K562 (cell line): Measurements from ENCODE around the gene SH3BP4. TPM values are rescaled to one million over a fixed set of nuclear protein-coding genes. Genes with fewer than 3 reads are reported as not detected.

Source experiments
- ATAC-seq: fragments of 200-7000 bp; cut with Tn5 transposase; 3 replicates; pipeline ENCODE4 v1.9.1; 2020; ENCODE audit warnings: moderate library complexity
- BruUV-seq: library from RNA; stranded (reverse); fragments of 400-500 nt; replicated peaks from 2 replicates; lab custom pipeline; 2021; lab: Mats Ljungman, UMichigan
- CTCF ChIA-PET: fragments of 300-600 bp; formaldehyde crosslinking; extraction: SDS; loops from one replicate; lab custom pipeline; 2021; ENCODE audit warnings: low intra/inter-chr PET ratio; lab: Yijun Ruan, JAX
- POLR2A ChIA-PET: fragments of 300-600, 350-650 bp; sonication (Branson Sonifier 250); formaldehyde crosslinking; extraction: SDS; loops from one replicate; lab custom pipeline; 2021; ENCODE audit warnings: antibody characterized with exemption, inconsistent platforms; lab: Yijun Ruan, JAX
- DNase-seq, 4 experiments: peaks; one replicate each; pipeline versions ENCODE4 v3.0.0 to v3.0.0-alpha.2; 2011 to 2018; ENCODE audit warnings: low spot score in 3 of 4, mixed read lengths in 3 of 4; ENCODE audit errors: extremely low read depth in 1 of 4
- FAIRE-seq: peaks from 2 replicates; lab custom pipeline; 2011; peaks lifted over from hg19 to GRCh38; lab: Jason Lieb, UNC
- H2AFZ ChIP-seq: 2 replicates; pipeline ENCODE4 v1.6.0; 2011; ENCODE audit warnings: low read depth, low read length, control low read depth, inconsistent platforms
- H3K27ac ChIP-seq: fragments of 200-600 bp; 3 replicates; pipeline ENCODE4 v1.8.0; 2011; ENCODE audit warnings: low read depth, mild to moderate bottlenecking, control low read depth, inconsistent platforms, low read length, moderate library complexity, mixed read lengths; ENCODE audit errors: extremely low read depth
- H3K27me3 ChIP-seq, 2 experiments: fragments of 300-600 bp in 1 of 2; 2 replicates in 1 of 2; 3 replicates in 1 of 2; pipeline versions ENCODE4 v1.6.0 to v1.8.0; 2011; ENCODE audit warnings: inconsistent platforms in 2 of 2, low read length in 2 of 2, mild to moderate bottlenecking in 1 of 2, mixed read lengths in 1 of 2, moderate library complexity in 1 of 2; ENCODE audit not compliant: control insufficient read depth in 2 of 2, insufficient read depth in 2 of 2
- H3K36me3 ChIP-seq: fragments of 300-600 bp; 3 replicates; pipeline ENCODE4 v1.8.0; 2011; ENCODE audit warnings: mild to moderate bottlenecking, low read length, inconsistent platforms; ENCODE audit not compliant: control insufficient read depth, insufficient read depth
- H3K4me1 ChIP-seq, 2 experiments: fragments of 200-600 bp in 1 of 2; replicated peaks in 1 of 2; 2 replicates in 1 of 2; 3 replicates in 1 of 2; pipeline versions ENCODE4 v1.5.1 to v1.8.0; 2011; ENCODE audit warnings: inconsistent platforms in 2 of 2, low read length in 2 of 2, mild to moderate bottlenecking in 1 of 2, mixed read lengths in 1 of 2, moderate library complexity in 1 of 2; ENCODE audit not compliant: control insufficient read depth in 2 of 2, insufficient read depth in 2 of 2
- H3K4me2 ChIP-seq: 2 replicates; pipeline ENCODE4 v1.6.1; 2011; ENCODE audit warnings: low read length, control low read depth, inconsistent platforms, mixed read lengths; ENCODE audit not compliant: insufficient read depth
- H3K4me3 ChIP-seq: fragments of 200-600 bp; sonication (generic), shearing (Covaris generic); 2 replicates; pipeline ENCODE4 v1.5.1; 2016; ENCODE audit warnings: control low read depth, inconsistent platforms
- H3K79me2 ChIP-seq: fragments of 200-600 bp; 3 replicates; pipeline ENCODE4 v1.8.0; 2011; ENCODE audit warnings: low read length, inconsistent platforms; ENCODE audit not compliant: control insufficient read depth, insufficient read depth
- H3K9ac ChIP-seq, 2 experiments: 2 replicates each; pipeline versions ENCODE4 v1.6.0 to v1.6.1; 2011; ENCODE audit warnings: low read depth in 2 of 2, low read length in 2 of 2, control low read depth in 1 of 2, inconsistent platforms in 1 of 2, mild to moderate bottlenecking in 1 of 2, mixed read lengths in 1 of 2; ENCODE audit not compliant: insufficient read depth in 1 of 2
- H3K9me1 ChIP-seq: one replicate; pipeline ENCODE4 v1.6.0; 2011; ENCODE audit warnings: inconsistent platforms, mild to moderate bottlenecking, low read length, moderate library complexity; ENCODE audit not compliant: control insufficient read depth, insufficient read depth
- H3K9me3 ChIP-seq: replicated peaks from 2 replicates; pipeline ENCODE4 v1.5.1; 2011; ENCODE audit warnings: low read depth, low read length, inconsistent platforms; ENCODE audit not compliant: control insufficient read depth, insufficient read depth
- H4K20me1 ChIP-seq: replicated peaks from 2 replicates; pipeline ENCODE4 v1.6.1; 2011; ENCODE audit warnings: low read length, inconsistent platforms, mixed read lengths; ENCODE audit not compliant: control insufficient read depth, insufficient read depth
- GATAD2B ChIP-seq: fragments of 450-650 bp; IDR thresholded peaks from 2 replicates; pipeline ENCODE4 v1.6.1; 2017; ENCODE audit warnings: mild to moderate bottlenecking, borderline replicate concordance
- KHSRP ChIP-seq: fragments of 450-650 bp; IDR thresholded peaks from 2 replicates; pipeline ENCODE4 v1.6.1; 2017
- MAFK ChIP-seq: IDR thresholded peaks from 2 replicates; pipeline ENCODE4 v1.6.1; 2011; ENCODE audit warnings: low read length, improper control_type of control experiment
- MEF2A ChIP-seq: IDR thresholded peaks from 2 replicates; pipeline ENCODE4 v1.6.1; 2011; ENCODE audit warnings: low read depth, mild to moderate bottlenecking, low read length, moderate library complexity; ENCODE audit not compliant: control insufficient read depth
- NKRF ChIP-seq: fragments of 450-650 bp; IDR thresholded peaks from 2 replicates; pipeline ENCODE4 v1.6.1; 2016; ENCODE audit warnings: borderline replicate concordance
- NR2F6 ChIP-seq: fragments of 450-650 bp; formaldehyde crosslinking; IDR thresholded peaks from 2 replicates; pipeline ENCODE4 v1.4.0; 2020; ENCODE audit warnings: mild to moderate bottlenecking
- SMARCB1 ChIP-seq: IDR thresholded peaks from 2 replicates; pipeline ENCODE4 v1.6.1; 2011; ENCODE audit warnings: improper control_type of control experiment, low read depth; ENCODE audit not compliant: insufficient read length
- TSC22D4 ChIP-seq: fragments of 450-650 bp; IDR thresholded peaks from 2 replicates; pipeline ENCODE4 v1.6.1; 2016; ENCODE audit warnings: missing genetic modification characterization, missing biosample characterization, control low read depth
- ZNF282 ChIP-seq: sonication (generic); formaldehyde crosslinking; IDR thresholded peaks from 2 replicates; pipeline ENCODE4 v1.8.1; 2023; ENCODE audit warnings: missing genetic modification reagents
- ZNF609 ChIP-seq: sonication (generic); formaldehyde crosslinking; IDR thresholded peaks from 2 replicates; pipeline ENCODE4 v1.8.1; 2023; ENCODE audit warnings: missing genetic modification reagents, mild to moderate bottlenecking, borderline replicate concordance
- ZNF79 ChIP-seq: fragments of 250-450 bp; sonication (Bioruptor Pico); IDR thresholded peaks from 2 replicates; pipeline ENCODE4 v1.4.0; 2020; ENCODE audit warnings: low read depth, mild to moderate bottlenecking, moderate library complexity
- WGBS: fragments of 100-300 bp; shearing (Covaris generic); methylation state at CpG from one replicate; pipeline ENCODE4 v1.1.6; 2016; ENCODE audit warnings: low coverage, mixed read lengths; ENCODE audit not compliant: insufficient coverage; ENCODE audit errors: missing lambda C conversion rate; 5-methylcytosine and 5-hydroxymethylcytosine counted together
- in situ Hi-C: fragments of 300-500 bp; cut with MboI; formaldehyde crosslinking; loops from 4 replicates; pipeline ENCODE4 v1.15.0; 2018; ENCODE audit warnings: inconsistent platforms, mixed read lengths
- intact Hi-C: fragments of 100-400 bp; cut with micrococcal nuclease; formaldehyde crosslinking; loops from 2 replicates; pipeline ENCODE4 v1.14.2; 2022
- polyA plus RNA-seq, 8 experiments: library from polyadenylated mRNA; depleted of rRNA in 4 of 8; stranded (reverse) in 5 of 8; unstranded in 3 of 8; fragments of >200 nt; fragmentation: Nextera tagmentation in 2 of 8; fragmentation: Illumina TruSeq in 1 of 8; extraction: Ambion mirVana in 2 of 8; extraction: Trizol in 1 of 8; gene quantifications; 2 replicates each; pipeline versions ENCODE4 v1.2.1 to v1.2.3, GENCODE V29; 2011 to 2014; ENCODE audit warnings: inconsistent platforms in 1 of 8, missing spikeins in 1 of 8
- total RNA-seq, 7 experiments: library from RNA; depleted of rRNA in 6 of 7; stranded (reverse); fragments of >200 nt in 6 of 7; fragmentation: Illumina TruSeq in 2 of 7; extraction: Trizol in 2 of 7; gene quantifications; 2 replicates each; pipeline versions ENCODE4 v1.2.1 to v1.2.3, GENCODE V29; 2011 to 2021; ENCODE audit warnings: low replicate concordance in 1 of 7

Gene SH3BP4
- total and polyA plus RNA-seq, 9 of the 15 experiments (the other 6 are each of a cell fraction or from before 2014, with no cell fraction given) = 0.03 to 0.28 (median 0.27) TPM; not detected in 6

- no peak for TF ChIP-seq ZNF609 (CRISPR knock-in tag)
- no peak for TF ChIP-seq ZNF79
- TF ChIP-seq NR2F6 (CRISPR knock-in tag) = no peak
- no peak for TF ChIP-seq GATAD2B
- TF ChIP-seq SMARCB1 = no peak
- TF ChIP-seq, all 486 proteins: peak for 0
Observed at GRCh38 chr2:234985608-234986245, 33.9 kb downstream of the SH3BP4 start (continued).

GRCh38 chr2:234986390-234986789 lies 34.6 kb downstream of the SH3BP4 start:
- POLR2A ChIA-PET = no interaction called here
- no peaks in the 10 kb centered on the region for H3K79me2 ChIP-seq
- no peaks in the 10 kb centered on the region for H4K20me1 ChIP-seq

More at GRCh38 chr2:234986390-234986789, 34.6 kb downstream of the SH3BP4 start:
- Histone ChIP-seq H3K4me1 (no peaks in the 10 kb centered on the region), H3K4me3 (no peak overlapping the region), H3K36me3 (no peaks in the 10 kb centered on the region), H3K9me3 (no peaks in the 10 kb centered on the region), H3K9me1 (no peaks in the 10 kb centered on the region), H3K9ac (no peak overlapping the region), H3K4me2 (no peak overlapping the region), H3K27ac (no peak overlapping the region), H2AFZ (no peak overlapping the region), H3K27me3 (peaks cover 0 to 23% of the 10 kb centered on the region in 2 experiments; a peak in 2 of 5 replicates)
- DNase-seq (no peak), ATAC-seq (no peak), FAIRE-seq (no peak)
- in situ Hi-C loops = no loop called here
- intact Hi-C loops = no loop called here
- WGBS = 2% methylated on average over 7 of the region's 7 CpGs
- BruUV-seq = no TSS peak
- CTCF ChIA-PET = no interaction called here
- no peak for TF ChIP-seq ZNF282
- TF ChIP-seq NKRF = no peak
- TF ChIP-seq KHSRP = no peak
- TF ChIP-seq MAFK = no peak
- TF ChIP-seq TSC22D4 (tag) = no peak
- no peak for TF ChIP-seq MEF2A
